Parietal lobe (tissue), 2 donors: ENCODE data around the gene SREBF2. TPM values are rescaled to one million over a fixed set of nuclear protein-coding genes. Genes with fewer than 3 reads are reported as not detected.

Source experiments
- small RNA-seq: library from RNA; depleted of rRNA; stranded (forward); fragments of <200 nt; gene quantifications from one replicate; pipeline ENCODE3, GENCODE V24; 2014; ENCODE audit warnings: low replicate concordance
- total RNA-seq: library from RNA; depleted of rRNA; stranded (reverse); fragments of >200 nt; gene quantifications from one replicate; pipeline ENCODE4 v1.2.3, GENCODE V29; 2014

Gene SREBF2
- 132 TPM for total RNA-seq

DNA sequence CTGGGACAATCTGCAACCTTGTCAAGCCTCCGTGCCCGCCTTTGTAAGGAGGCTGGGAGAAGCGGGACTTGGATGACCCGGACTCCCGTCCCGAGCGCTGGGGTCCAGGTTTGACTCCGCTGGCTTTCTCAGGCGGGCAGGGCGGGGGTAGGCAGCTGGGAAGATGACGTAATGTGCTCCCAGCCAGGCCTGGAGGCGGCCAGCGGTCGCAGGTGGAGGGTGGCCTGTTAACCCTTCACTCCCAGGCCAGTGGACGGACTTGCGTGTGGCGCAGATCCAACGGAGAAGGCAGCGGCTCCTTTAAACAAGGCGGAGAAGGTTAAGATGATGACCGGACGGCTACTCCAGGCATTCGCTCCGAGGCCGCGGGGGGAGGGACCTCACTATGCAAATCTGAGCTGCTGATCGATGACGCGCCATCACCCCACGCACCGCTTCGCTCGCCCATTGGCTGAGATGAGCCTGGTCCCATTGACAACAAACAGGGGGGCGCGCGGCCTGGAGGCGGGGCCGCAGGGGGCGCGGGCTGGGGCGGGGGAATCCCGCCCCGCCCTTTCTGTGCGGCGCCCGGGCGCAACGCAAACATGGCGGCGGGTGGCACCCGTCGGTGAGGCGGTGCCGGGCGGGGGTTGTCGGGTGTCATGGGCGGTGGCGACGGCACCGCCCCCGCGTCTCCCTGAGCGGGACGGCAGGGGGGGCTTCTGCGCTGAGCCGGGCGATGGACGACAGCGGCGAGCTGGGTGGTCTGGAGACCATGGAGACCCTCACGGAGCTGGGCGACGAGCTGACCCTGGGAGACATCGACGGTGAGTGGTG is at the start of gene SREBF2:
Gene SREBF2 (plus strand): TSS at position 553 of the 816 bp plus-strand sequence. CDS start 166 bp downstream, at position 719.

GRCh38 chr22:41800348-41801146 is 32.4 kb upstream of the SREBF2 start, which contains the start of gene CCDC134:
Gene CCDC134 (plus strand): TSS chr22:41800679. CDS start chr22:41808891, 8,212 bp downstream.

DNA sequence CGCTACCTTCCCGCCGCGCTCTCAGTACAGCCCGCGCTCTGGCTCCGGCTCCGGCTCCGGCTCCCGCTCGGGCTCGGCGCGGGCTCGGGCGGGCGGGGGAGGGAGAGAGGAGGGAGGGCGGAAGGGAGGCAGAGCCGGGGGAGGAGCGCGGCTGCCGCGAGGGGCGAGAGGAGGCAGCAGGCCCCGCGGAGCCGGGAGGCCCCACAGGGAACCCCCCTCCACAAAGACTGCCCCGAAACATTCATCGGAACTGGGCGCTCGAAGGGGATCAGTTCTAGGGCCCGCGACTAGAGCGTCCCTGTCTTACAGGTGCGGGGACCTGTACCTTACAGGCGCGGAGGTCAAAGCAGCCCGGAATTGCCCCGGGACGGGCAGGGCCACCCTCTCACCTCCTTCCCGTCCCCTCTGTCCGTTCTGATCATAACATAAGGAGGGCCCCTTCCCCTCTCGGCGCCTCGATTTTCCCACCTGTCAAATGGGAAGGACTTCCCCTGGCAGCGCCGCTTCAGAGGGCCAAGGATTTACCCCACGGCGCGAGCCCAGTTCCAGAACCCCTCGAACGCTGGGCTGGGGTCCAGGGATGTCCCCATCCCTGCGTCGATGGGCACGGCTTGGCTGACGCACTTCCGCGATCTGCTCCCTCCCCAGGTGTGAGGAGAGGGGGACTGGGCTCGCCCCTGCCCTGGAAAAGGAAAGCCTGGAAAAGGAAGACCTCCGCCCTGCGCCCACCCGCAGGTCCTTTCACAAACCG is 82.3 kb downstream of the SREBF2 start, which contains the start of gene SHISA8:
Gene SHISA8 (minus strand): TSS at position 40 of the 751 bp plus-strand sequence. CDS start 407 bp downstream, outside the sequence.

GRCh38 chr22:41946629-41947423 is 113.9 kb downstream of the SREBF2 start, which contains the start of gene CENPM:
Gene CENPM (minus strand): TSS chr22:41947152. CDS start chr22:41947076, 76 bp downstream.

DNA sequence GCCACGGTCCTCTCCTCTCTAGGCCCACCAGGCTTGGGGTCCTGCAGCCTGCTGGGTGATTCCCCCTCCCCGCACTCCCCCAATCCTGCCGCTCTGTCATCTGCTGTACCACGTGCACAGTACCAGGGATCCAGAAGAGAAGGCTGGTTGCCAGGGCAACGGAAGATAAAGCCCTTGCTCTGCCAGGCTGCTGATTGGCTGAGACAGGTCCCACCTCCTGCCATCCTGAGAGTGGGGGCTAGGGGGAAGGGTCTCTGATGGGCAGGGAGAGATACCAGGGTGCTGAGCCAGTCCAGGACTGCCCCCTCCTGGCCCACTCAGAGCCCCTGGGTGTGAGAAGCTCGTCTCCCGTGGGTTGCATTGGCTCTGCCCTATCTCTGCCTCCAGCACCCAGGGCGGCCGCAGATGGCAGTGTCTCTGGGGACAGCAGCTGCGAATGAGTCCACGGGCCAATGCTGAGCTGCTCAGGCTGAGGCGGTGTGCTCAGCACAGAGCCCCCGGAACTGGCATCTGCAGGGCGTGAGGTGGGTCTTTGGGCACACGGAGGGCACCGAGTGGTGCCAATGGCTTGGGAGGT is 119.1 kb downstream of the SREBF2 start, which contains the start of gene SMIM45:
Gene SMIM45 (plus strand): TSS at position 253 of the 577 bp plus-strand sequence.

Small RNA genes within 50 kb of the gene (small RNA-seq; reads per million reads assigned to genes)
- 1.6 reads per million, percentile 78 among the genes with 10 or more reads in this experiment for gene MIR33A

Other genes starting within 250 kb of the SREBF2 start
- gene PMM1, start 243.3 kb upstream of the SREBF2 start, total RNA-seq: 16.0 TPM
- 19.7 TPM for gene DESI1, start 212.1 kb upstream of the SREBF2 start, total RNA-seq
- 192 TPM for gene XRCC6, start 211.8 kb upstream of the SREBF2 start, total RNA-seq
- 68.9 TPM for gene SNU13, start 144.2 kb upstream of the SREBF2 start, total RNA-seq
- not detected for gene MEI1, start 133.6 kb upstream of the SREBF2 start, total RNA-seq
- gene CCDC134, start 32.4 kb upstream of the SREBF2 start, total RNA-seq: 11.0 TPM
- not detected for gene SHISA8, start 82.0 kb downstream of the SREBF2 start, total RNA-seq
- under 0.01 TPM for gene TNFRSF13C, start 93.7 kb downstream of the SREBF2 start, total RNA-seq
- 8.5 TPM for gene CENPM, start 114.0 kb downstream of the SREBF2 start, total RNA-seq
- 227 TPM for gene SEPTIN3, start 136.3 kb downstream of the SREBF2 start, total RNA-seq
- 14.4 TPM for gene WBP2NL, start 165.7 kb downstream of the SREBF2 start, total RNA-seq
- 12.8 TPM for gene NAGA, start 237.7 kb downstream of the SREBF2 start, total RNA-seq
- 2.8 TPM for gene PHETA2, start 241.1 kb downstream of the SREBF2 start, total RNA-seq
- 19.4 TPM for gene SMDT1, start 246.6 kb downstream of the SREBF2 start, total RNA-seq